ENCODE measurements around the gene ACER1.
"Not testable (repeated sequence)": the region's sequence is repeated elsewhere in the genome, so short reads cannot be mapped to it uniquely, and the experiment has no call there.

ACER1 gene

DNA sequence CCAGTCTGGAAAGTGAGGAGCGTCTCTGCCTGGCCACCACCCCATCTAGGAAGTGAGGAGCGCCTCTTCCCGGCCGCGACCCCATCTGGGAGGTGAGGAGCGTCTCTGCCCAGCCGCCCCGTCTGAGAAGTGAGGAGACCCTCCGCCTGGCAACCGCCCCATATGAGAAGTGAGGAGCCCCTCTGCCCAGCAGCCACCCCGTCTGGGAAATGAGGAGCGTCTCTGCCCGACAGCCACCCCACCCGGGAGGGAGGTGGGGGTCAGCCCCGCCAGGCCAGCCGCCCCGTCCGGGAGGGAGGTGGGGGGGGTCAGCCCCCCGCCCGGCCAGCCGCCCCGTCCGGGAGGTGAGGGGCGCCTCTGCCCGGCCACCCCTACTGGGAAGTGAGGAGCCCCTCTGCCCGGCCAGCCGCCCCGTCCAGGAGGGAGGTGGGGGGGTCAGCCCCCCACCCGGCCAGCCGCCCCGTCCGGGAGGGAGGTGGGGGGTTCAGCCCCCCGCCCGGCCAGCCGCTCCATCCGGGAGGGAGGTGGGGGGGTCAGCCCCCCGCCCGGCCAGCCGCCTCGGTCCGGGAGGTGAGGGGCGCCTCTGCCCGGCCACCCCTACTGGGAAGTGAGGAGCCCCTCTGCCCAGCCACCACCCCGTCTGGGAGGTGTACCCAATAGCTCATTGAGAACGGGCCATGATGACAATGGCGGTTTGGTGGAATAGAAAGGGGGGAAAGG lies 22.1 kb upstream of the ACER1 start:
- DNase-seq, result not testable (repeated sequence)

DNA sequence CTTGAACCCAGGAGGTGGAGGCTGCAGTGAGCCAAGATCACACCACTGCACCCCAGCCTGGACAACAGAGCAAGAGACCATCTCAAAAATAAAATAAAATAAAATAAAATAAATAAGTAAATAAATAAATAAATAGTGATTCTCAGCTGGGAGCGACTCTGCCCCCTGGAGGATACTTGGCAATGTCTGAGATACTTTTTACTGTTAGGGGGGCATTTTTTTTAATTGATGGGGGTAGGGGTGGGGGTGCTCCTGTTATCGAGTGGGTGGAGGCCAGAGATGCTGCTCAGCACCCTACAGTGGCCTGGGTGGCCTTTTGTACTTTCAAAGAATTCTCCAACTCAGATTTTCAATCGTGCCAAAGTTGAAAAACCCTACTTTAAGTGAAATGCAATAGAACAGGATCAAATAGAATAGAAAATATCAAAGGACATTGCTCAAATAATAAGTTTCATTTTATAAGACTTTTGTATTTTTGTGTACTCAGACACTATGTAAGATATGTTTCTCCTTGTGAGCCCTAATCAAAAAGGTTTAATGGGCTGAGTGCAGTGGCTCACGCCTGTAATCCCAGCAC lies 20.8 kb upstream of the ACER1 start:
- peak in 1 of 2 experiments; percentile 12 for DNase-seq

DNA sequence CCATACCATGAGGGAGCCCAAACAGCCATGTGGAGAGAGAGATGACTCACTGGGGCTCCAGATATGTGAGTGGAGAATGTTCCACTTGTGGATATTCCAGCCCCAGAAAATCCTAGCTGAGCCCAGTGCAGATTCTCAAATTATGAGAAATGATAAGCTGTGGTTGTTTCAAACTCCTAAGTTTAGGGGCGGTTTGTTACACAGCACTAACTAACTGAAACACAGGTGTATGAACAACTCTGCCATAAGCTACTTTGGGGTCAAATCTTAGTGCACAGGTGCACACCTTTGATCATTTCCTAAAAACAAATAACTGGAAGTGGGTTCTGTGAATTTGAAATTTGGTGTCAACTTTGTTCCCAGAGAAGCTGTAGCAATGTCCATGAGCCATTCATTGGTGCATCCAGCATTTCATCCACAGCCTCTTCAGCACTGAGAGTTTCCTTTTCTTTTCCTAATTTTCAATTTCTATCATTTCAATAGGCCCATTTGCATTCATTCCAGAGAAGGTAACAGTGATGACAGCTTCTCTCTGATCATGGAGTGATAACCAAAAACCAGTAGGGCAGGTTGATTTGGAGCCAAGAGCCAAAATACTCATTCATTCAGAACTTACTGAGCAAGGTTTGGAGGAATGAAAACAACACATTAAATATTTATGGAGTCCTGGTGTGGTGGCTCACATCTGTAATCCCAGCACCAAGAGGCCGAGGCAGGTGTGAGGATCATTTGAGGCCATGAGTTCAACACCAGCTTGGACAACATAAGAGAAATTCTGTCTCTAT lies 19.2 kb upstream of the ACER1 start:
- no peak for DNase-seq

DNA sequence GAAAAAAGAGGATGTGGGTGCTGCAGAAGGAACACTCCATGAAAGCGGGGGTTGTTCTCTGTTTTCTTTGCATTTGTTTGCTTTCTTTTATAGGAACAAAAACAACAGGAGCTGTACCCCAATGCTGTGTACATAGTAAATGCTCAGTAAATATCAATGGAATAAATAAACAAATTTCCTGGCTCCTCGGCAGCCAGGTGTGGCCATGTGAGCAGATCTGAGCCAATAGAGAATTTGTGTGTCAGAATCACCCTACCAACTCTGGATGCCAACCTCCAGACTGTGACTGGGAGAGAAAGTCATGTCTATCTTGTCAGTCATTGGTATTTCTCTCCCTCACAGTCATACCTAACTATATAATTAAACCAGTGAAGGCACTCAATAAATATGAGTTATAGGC lies 17.3 kb upstream of the ACER1 start:
- DNase-seq, result no peak

DNA sequence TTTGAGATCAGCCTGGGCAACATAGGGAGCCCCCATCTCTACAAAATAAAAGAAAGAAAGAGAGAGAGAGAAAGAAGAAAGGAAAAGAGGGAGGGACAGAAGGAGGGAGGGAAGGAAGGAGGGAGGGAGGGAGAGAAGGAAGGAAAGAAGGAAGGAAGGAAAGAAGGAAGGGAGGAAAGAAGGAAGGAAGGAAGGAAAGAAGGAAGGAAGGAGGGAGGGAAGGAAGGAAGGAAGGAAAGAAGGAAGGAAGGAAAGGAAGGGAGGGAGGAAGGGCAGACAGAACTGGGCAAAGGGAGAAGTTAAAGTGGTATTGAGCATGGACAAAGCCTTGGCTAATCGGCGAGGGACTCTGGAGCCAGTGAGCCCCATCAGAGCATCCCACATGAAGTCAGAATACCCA lies 15.9 kb upstream of the ACER1 start:
- not testable (repeated sequence) for DNase-seq

DNA sequence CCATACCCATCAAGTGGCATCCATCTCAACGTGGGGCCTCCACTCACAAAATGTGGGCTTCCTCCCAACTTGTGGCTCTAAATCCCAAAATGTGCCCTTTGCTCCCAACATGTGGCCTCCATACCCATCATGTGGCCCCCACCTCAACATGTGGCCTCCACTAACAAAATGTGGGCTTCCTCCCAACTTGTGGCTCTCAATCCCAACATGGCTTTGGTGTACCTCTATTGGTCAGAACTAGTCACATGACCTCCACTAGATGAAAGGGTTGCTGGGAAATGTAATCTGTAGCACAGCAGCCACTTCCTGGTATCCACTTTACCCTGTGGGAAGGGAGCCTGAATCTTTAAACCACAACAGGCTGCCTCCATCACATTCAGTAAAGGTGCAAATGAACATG lies 10.1 kb upstream of the ACER1 start:
- DNase-seq, result no peak

DNA sequence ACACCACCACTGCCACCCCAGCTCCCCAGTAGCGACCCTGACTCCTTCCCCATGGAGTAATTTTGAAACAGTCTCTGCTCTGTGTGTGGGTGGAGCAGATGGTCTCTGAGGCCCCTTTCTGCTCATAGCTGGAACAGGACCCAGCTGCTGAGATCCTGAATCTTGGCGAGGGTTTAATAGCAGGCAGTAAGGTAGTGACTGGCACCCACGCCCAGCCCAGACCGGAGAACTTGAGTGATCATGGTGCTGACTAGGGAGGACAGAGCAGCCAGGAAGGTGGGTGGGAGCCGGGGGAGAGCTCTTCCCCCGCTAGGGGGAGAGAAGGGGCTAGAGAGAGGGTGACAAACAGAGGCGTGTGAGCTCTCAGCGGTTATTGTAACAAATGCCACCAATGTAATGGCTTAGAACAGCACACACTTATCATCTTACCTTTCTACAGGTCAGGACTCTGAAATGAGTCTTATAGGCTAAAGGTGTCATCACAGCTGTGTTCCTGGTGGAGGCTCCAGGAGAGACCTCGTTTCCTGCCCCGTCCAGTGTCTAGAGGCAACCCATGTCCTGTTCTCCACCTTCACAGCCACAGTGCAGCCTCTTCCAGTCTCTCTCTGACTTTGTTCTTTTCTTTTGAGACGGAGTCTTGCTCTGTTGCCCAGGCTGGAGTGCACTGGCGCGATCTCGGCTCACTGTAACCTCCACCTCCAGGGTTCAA lies 7.2 kb upstream of the ACER1 start:
- DNase-seq, result no peak

DNA sequence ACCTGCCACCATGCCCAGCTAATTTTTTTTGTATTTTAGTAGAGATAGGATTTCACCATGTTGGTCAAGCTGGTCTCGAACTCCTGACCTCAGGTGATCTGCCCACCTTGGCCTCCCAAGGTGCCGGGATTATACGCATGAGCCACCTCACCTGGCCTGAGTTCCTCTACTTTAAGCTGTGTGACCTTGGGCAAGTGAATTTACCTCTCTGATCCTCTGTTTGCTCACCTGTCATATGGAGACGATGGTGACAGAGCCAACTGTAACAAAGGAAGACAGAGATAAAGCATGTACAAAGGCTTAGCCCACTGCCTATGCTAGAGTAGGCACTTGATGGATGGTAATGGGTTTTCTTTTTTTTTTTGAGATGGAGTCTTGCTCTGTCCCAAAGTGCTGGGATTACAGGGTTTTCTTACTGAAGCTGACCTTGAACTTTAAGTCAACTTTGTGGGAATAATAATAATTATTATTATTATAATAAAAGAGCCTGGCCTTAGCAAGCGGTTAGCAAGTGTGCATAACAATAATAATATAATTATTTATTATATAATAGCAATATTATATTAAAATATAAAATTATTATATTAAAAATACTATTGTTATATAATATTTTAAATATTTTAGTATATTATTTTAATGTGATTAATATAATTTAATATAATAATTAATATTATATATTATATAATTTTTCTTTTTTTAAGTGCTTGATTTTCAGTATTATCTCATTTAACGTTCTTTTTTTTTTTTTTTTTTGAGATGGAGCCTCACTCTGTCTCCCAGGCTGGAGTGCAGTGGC lies 1.3 kb upstream of the ACER1 start:
- no peak for DNase-seq

DNA sequence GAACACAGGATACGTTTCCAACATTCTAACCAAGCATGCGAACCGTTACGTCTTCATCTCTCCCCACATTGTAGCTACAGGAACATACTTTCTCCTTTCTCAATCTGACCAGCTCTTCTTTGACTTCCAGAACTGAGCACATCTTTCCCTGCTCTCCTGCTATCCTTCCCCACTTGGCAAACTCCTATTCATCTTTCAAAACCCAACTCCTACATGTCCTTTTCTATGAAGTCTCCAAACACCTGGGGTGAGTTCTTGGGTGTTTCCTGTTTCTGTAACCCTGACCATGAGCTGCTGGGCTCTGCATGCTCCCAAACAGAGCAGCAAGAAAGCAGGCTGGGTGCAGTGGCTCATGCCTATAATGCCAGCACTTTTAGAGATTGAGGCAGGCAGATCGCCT lies 6.6 kb downstream of the ACER1 start:
- no peak for DNase-seq

DNA sequence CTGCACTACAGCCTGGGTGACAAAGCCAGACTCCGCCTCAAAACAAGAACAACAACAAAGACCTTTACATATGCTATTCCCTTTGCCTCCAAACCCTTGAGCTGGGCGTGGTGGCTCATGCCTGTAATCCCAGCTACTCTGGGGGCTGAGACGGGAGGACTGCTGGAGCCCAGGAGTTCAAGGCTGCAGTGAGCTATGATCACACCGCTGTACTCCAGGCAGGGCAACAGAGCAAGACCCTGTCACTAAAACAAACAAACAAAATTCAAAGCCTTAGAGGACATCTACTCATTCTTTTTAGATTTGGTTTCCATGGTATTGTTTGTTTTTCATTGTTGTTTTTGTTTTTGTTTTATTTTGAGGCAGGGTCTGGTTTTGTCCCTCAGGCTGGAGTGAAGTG lies 7.8 kb downstream of the ACER1 start:
- DNase-seq, result no peak

DNA sequence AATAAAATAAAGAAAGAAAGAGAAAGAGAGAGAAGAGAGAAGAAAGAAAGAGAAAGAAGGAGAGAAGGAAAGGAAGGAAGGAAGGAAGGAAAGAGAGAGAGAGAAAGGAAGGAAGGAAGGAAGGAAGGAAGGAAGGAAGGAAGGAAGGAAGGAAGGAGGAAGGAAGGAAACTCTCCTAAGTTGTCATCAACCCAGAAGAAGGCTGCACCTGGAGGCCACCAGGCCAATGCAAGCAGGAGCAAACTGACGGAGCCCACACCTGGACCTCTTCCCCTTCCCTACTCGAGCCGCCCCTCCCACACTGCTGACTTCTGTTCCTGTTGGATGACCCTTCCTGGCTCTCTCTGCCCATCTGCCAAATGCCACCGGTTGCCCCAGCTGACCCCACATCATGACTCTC lies 8.7 kb downstream of the ACER1 start:
- DNase-seq, result no peak

DNA sequence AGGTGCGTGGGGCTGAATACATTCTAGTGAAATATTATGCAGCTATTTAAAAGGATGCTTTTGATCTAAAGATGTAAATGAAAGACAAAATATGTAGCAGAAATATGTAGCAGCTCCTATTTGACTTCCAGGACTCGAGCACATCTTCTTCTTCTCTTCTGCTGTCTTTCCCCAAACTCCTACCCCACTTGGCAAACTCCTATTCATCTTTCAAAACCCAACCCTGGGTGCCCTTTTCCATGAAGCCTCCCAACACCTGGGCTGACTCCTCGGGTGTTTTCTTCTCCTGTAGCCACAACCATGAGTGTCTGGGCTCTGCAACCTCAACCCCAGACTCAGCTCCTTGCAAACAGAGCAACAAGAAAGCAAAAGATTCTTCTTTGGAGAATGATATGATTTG lies 11.1 kb downstream of the ACER1 start:
- no peak for DNase-seq

DNA sequence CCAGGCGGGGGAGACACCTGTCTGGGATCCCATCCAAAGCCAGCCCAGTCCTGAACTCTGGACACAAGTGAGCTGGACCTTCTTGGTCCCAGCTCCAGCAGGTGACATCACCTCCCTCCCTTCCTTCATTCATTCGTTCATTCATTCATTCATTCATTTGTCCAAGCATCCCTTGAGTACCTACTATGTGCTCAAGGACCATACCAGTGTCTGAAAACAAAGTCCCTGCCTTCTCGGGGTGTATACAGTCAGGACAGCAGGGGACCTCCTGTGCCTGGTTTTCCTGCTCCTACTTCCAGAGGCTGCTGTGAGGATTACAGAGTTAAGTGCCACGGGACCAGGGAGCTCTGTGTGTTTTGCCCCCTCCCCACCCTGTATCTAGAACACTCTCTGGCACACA lies 14.0 kb downstream of the ACER1 start:
- no peak for DNase-seq

DNA sequence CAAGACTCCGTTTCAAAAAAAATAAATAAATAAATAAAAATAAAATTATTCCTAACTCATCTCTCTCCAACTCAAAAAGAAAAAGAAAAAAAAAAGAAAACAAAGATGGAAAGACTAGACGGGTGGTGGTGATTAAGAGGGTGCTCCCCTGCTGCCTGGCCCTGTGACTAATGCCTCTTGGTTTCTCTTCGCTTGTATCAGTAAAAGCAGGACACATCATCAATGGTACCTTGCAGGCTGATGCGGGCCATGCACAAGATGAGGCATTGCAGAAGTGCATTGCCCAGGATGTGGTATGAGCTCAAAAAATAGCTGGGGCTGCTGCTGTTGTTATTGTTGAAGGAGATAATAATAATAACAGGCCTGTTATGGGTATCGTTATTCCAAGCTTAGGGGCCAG lies 14.6 kb downstream of the ACER1 start:
- no peak for DNase-seq

DNA sequence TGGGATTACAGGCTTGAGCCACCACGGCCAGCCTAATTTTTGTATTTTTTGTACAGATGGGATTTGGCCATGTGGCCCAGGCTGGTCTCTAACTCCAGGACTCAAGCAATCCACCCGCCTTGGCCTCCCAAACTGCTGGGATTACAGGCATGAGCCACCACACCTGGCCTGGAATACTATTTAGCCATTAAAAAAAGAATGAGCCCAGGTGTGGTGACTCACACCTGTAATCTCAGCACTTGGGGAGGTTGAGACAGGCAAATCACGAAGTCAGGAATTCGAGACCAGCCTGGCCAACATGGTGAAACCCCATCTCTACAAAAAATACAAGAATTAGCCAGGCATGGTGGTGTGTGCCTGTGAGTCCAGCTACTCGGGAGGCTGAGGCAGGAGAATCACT lies 17.8 kb downstream of the ACER1 start:
- DNase-seq, result not testable (repeated sequence)

DNA sequence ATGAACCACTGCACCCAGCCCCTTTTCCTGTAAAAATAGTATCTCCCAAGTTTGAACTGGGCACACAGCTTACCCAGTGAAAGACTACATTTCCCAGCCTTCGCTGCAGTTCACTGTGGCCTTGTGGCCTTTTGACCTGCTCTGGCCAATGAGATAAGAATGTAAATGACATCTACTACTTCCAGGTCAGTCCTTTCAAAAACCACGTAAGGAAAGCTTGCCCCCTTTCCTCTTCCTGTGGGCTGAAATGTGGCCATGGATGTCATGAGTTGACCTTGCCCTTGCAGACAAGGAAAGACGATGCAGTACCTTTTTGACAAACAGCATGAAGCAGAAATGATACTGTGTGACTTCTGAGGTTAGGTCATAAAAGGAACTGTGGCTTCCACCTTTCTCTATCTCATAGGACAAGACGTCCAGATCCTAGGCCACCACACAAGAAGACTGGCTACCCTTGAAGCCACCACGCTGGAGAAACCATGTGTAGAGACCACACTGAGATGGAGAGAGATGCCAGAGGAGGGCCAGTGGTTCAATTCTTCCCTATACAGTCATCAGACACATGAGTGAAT lies 19.9 kb downstream of the ACER1 start:
- no peak for DNase-seq

DNA sequence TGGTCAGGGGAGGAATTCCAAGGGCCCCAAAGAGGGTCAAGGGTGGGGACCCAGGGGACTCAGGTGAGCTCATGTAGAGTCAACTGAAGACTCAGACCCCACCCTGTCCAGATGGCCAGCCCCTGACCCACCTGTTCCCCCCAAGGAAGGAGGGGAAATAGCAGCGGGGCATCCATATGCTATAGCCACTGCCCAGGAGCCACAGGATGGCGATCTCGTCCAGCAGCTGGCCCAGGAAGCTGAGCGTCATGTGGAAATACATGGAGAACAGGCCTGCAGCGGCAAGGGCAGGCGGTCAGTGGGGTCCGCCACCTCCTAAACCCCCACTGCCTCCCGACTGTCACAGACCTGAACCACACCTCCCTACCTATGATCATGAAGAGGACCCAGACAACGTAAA lies 21.4 kb downstream of the ACER1 start:
- DNase-seq, result no peak

DNA sequence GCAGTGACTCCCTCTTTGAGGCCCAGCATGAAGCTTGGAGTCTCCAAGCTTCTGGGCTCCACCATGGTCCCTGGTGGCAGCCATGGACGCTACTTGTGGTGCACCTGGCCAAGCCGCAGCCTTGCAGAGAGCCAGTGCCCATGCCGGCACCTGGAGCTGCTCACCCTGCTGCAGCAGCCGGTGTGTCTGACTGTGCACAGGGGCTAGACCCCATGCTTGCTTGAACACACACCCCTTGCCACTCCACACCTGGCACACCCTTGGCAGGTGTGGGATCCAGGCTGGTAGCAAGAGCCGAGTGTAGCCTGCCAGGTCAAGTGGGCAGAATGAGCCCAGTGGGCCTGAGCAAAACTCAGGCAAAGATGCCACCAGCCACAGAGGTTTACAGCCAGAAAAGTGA lies 35.0 kb downstream of the ACER1 start:
- no peak for DNase-seq

DNA sequence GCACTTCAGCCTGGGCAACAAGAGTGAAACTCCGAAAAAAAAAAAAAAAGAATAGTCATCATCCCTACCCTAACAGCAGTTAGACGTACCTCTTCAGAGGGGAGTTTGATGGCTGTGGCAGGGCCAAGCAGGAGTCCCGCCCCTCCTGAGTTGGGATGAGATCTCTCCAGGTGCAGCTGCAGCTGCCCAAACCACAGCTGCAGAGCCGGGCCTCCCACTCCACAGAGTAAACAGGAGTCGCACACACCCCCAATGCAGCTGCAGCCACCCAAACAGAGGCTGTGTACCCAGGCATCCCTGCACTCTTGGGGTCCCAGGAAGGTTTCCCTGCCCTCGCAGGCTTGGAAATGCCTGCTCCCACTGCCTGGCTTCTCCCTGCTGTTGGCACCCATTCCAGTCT lies 36.2 kb downstream of the ACER1 start:
- no peak for DNase-seq

DNA sequence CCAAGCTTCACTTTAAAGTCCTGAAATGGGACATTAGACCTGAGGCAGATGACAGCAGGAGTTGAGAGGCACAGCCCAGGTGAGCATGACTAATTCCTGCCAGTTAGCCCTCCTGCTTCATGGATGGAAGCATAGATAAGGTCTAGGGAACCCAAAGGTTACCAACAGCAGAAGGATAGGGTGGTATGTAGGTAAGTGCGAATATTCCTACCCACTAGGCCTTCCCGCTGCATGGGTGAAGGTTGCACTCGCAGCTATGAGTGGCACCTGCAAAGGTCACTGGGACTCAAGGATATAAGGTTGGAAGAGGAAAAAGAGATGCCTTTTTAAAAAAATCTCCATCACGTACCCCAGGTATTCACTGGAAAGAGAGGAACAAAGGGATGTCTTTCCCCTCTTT lies 41.4 kb downstream of the ACER1 start:
- DNase-seq, result no peak

DNA sequence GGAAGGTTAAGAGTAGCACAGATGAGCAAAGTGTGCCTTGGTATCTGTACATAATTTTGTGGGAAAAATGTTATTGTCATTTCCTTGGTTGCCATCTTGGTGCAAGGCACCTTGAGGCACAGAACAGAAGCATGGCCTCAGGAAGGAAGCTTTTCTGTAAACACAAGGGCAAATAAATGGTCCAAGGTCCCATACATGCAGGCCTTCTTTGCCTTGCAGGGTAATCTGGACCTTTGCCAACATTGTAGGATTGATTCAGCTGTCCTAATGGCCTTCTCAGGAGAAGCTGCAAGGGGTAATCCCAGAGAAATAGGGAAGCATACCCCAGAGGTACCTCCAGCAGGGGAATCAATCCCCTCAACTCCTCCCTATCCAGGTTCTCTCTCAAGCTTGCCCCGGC lies 44.7 kb downstream of the ACER1 start:
- no peak for DNase-seq

DNA sequence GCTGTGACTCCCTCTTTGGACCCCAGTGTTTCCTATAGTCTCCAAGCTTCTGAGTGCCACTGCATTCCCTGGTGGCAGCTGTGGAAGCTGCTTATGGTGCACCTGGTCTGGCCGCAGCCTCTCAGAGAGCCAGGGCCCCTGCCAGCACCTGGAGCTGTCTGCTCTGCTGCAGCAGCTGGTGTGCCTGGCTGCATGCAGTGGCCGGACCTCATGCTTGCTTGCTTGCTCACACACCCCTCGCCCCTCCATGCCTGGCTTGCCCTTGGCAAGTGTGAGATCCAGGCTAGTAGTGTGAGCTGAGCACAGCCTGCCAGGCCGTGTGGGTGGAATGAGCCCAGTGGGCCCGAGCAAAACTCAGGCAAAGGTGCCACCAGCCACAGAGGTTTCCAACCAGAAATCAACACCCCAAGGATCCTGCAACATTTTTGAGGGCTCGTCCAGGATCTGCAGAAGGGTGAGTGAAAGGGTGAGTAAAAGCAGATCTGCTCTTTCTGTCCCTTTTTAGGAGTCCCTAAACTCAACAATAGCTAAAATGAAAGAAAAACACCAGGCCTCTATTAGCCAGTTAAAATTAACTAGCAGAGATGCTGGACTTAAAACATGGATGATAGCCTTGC lies 46.0 kb downstream of the ACER1 start:
- no peak for DNase-seq
